ENCODE measurements around the gene RPS6KB2.

RPS6KB2 gene

DNA sequence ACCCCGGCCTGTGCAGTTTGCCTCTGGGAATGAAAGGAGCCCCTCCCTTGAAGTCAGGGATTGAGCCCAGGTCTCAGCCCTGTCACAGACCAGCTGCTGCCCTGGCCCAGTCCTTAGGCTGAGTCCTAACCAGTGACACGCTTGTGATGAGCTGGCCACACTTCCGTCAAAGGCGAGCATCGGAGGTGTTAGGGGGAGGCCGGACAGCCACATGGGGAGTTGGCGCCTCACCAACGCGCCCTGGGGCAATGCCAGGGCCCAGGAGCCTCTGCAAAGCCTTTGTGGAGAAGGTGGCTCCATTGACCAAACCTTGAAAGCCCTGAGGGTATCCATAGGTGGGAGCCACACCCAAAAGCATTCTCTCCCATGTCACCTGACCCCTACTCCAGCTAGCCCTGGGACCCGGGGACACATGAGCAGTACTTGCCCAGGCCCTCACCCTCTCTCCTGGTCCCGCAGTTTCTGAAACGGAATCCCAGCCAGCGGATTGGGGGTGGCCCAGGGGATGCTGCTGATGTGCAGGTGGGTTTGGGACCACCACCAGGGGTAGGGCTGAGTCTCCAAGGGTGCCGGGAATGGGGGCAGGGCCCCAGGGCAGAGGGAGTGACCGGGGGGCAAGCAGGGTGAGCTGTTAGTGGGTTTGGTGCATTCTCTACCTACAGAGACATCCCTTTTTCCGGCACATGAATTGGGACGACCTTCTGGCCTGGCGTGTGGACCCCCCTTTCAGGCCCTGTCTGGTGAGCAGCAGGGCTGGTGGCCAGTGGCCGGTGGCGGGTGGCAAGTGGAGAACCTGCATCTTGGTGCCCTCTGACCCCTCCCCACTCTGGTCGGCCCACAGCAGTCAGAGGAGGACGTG is 5.5 kb downstream of the RPS6KB2 start:
- no peak for DNase-seq
- Histone ChIP-seq H3K27ac (ENCODE audit: insufficient read depth in 1 of 2, low read depth in 1 of 2, low read length in 2 of 2, poor library complexity in 1 of 2, severe bottlenecking in 2 of 2) (peak overlapping the region in 1 of 2 experiments; percentile 70), H3K27me3 (replicated peaks in 2 of 5; ENCODE audit: control insufficient read depth in 4 of 5, insufficient read depth in 5 of 5, low read length in 4 of 5) (no peaks in the 10 kb centered on the region), H3K36me3 (ENCODE audit: control insufficient read depth in 4 of 4, insufficient read depth in 4 of 4, low read length in 3 of 4) (peaks cover 2 to 65% (median 35%) of the 10 kb centered on the region in 4 experiments), H3K4me1 (ENCODE audit: control extremely low read depth in 1 of 4, control insufficient read depth in 4 of 4, insufficient read depth in 4 of 4, low read length in 3 of 4) (peaks cover 3 to 65% (median 61%) of the 10 kb centered on the region in 4 experiments), H3K9me3 (ENCODE audit: control extremely low read depth in 1 of 5, control insufficient read depth in 4 of 5, insufficient read depth in 2 of 5, low read depth in 1 of 5, low read length in 4 of 5) (no peaks in the 10 kb centered on the region), H3K4me3 (ENCODE audit: control insufficient read depth in 1 of 7, extremely low read depth in 1 of 7, insufficient read depth in 4 of 7, low read depth in 2 of 7, low read length in 6 of 7) (no peak overlapping the region)
- 89% methylated on average over 14 of the region's 22 CpGs for WGBS (ENCODE audit: insufficient coverage)
- ChIA-PET CTCF (interaction anchor here (1.0 kb wide), 1 partner anchor 25 kb away, joined by 3 read pairs; no protein-coding TSS in a partner anchor), POLR2A (interaction anchor here (0.5 kb wide), 1 partner anchor 28 kb away, joined by 3 read pairs; no protein-coding TSS in a partner anchor)

GRCh38 chr11:67434395-67434881 is 6.1 kb downstream of the RPS6KB2 start:
- peak overlapping the region in 1 of 2 experiments; percentile 70 for H3K27ac ChIP-seq (ENCODE audit: insufficient read depth in 1 of 2, low read depth in 1 of 2, low read length in 2 of 2, poor library complexity in 1 of 2, severe bottlenecking in 2 of 2)
- peaks cover 1 to 65% (median 61%) of the 10 kb centered on the region in 4 experiments for H3K4me1 ChIP-seq (ENCODE audit: control extremely low read depth in 1 of 4, control insufficient read depth in 4 of 4, insufficient read depth in 4 of 4, low read length in 3 of 4)
- H3K4me3 ChIP-seq (ENCODE audit: control insufficient read depth in 1 of 7, extremely low read depth in 1 of 7, insufficient read depth in 4 of 7, low read depth in 2 of 7, low read length in 6 of 7) = peak overlapping the region in 1 of 7 experiments; percentile 20
- peaks cover 2 to 63% (median 35%) of the 10 kb centered on the region in 4 experiments for H3K36me3 ChIP-seq (ENCODE audit: control insufficient read depth in 4 of 4, insufficient read depth in 4 of 4, low read length in 3 of 4)
- no peaks in the 10 kb centered on the region for H3K9me3 ChIP-seq (ENCODE audit: control extremely low read depth in 1 of 5, control insufficient read depth in 4 of 5, insufficient read depth in 2 of 5, low read depth in 1 of 5, low read length in 4 of 5)
- DNase-seq = no peak
- POLR2A ChIA-PET = interaction anchor here (1.0 kb wide), 1 partner anchor 34 kb away, joined by 3 read pairs; no protein-coding TSS in a partner anchor
- no peaks in the 10 kb centered on the region for H3K27me3 ChIP-seq (replicated peaks in 2 of 5; ENCODE audit: control insufficient read depth in 4 of 5, insufficient read depth in 5 of 5, low read length in 4 of 5)
- CTCF ChIA-PET = no interaction called here
- 91% methylated on average over 19 of the region's 23 CpGs for WGBS (ENCODE audit: insufficient coverage)

DNA sequence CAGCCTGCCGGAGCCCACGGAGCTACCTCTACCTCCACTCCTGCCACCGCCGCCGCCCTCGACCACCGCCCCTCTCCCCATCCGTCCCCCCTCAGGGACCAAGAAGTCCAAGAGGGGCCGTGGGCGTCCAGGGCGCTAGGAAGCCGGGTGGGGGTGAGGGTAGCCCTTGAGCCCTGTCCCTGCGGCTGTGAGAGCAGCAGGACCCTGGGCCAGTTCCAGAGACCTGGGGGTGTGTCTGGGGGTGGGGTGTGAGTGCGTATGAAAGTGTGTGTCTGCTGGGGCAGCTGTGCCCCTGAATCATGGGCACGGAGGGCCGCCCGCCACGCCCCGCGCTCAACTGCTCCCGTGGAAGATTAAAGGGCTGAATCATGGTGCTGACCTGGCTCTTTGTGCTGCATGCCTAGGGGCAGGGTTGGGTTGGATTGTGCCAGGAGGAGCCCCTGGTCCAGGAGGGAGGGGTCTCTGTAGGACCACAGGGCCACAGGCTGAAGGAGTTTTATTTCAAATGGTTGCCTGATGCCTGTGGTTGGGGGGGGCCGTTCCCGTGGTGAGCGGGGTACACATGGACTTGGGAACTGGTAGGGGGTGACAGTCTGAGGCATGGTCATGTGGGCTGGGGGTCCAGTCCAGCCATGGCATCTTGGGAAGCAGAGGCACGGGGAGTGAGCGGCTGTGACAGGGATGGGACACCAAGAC is 6.9 kb downstream of the RPS6KB2 start:
- Histone ChIP-seq H3K27ac (ENCODE audit: insufficient read depth in 1 of 2, low read depth in 1 of 2, low read length in 2 of 2, poor library complexity in 1 of 2, severe bottlenecking in 2 of 2) (peak overlapping the region; percentile 25 to 70), H3K4me1 (ENCODE audit: control extremely low read depth in 1 of 4, control insufficient read depth in 4 of 4, insufficient read depth in 4 of 4, low read length in 3 of 4) (peaks cover 1 to 71% (median 66%) of the 10 kb centered on the region in 4 experiments), H3K4me3 (ENCODE audit: control insufficient read depth in 1 of 7, extremely low read depth in 1 of 7, insufficient read depth in 4 of 7, low read depth in 2 of 7, low read length in 6 of 7) (peak overlapping the region in 3 of 7 experiments; percentile 6 to 89 (median 20)), H3K27me3 (replicated peaks in 2 of 5; ENCODE audit: control insufficient read depth in 4 of 5, insufficient read depth in 5 of 5, low read length in 4 of 5) (no peaks in the 10 kb centered on the region), H3K36me3 (ENCODE audit: control insufficient read depth in 4 of 4, insufficient read depth in 4 of 4, low read length in 3 of 4) (peaks cover 2 to 67% (median 35%) of the 10 kb centered on the region in 4 experiments), H3K9me3 (ENCODE audit: control extremely low read depth in 1 of 5, control insufficient read depth in 4 of 5, insufficient read depth in 2 of 5, low read depth in 1 of 5, low read length in 4 of 5) (no peaks in the 10 kb centered on the region)
- POLR2A ChIA-PET = interaction anchor here (1.0 to 1.4 kb wide), 2 partner anchors 31 to 33 kb away, joined by 3 read pairs; partner anchors contain the start of gene TBC1D10C
- CTCF ChIA-PET = no interaction called here
- WGBS (ENCODE audit: insufficient coverage) = 82% methylated on average over 17 of the region's 26 CpGs
- DNase-seq = no peak

DNA sequence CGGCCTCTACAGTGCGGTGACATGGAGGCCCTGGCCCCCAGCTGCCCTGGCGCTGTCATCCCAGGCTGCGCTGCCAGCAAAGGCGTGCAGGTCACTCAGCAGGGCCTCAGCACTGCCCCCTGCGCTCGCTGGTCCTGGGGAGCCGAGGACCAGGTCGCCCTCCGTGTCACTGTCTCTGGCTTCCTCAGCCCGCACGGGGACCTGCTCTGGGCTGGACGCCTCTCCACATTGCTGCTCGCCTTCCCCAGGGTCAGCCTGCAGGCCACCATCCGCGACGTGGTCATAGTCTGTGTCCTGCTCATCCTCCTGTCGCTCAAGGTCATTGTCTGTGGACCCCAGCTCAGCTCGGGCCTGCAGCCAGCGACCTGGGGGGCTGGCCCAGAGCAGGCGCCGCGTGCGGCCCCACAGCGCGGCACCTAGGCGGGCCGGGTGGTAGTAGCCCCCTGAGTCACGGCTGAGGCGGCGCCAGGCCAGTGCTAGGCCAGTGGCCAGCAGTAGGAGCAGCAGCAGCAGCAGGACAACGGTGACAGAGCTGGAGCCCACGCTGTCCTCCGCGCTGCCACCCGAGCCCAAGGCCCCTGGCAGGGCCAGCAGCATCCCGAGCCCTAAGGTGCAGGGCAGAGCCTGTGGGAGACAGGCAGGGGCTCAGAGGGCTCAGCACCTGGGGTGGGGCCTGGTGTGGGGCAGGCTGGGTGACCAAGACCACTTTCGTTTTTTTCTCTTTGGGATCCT is 7.6 kb downstream of the RPS6KB2 start:
- CTCF ChIA-PET = interaction anchor here (1.3 to 2.7 kb wide), 4 partner anchors 33 to 71 kb away, joined by 3 to 19 read pairs (median 10); partner anchors contain the start of genes PPP1CA, TBC1D10C and TMEM134
- peak overlapping the region; percentile 25 to 70 for H3K27ac ChIP-seq (ENCODE audit: insufficient read depth in 1 of 2, low read depth in 1 of 2, low read length in 2 of 2, poor library complexity in 1 of 2, severe bottlenecking in 2 of 2)

GRCh38 chr11:67436459-67437081 is 8.3 kb downstream of the RPS6KB2 start:
- peak in 1 of 3 donors; percentile 45 for DNase-seq
- ChIA-PET POLR2A (interaction anchor here (0.6 to 2.2 kb wide), 10 partner anchors 9 to 84 kb away, joined by 3 to 10 read pairs (median 3); partner anchors contain the start of genes PPP1CA, RPS6KB2 and TBC1D10C), CTCF (interaction anchor here (1.3 to 2.7 kb wide), 5 partner anchors 16 to 70 kb away, joined by 3 to 19 read pairs (median 8); partner anchors contain the start of genes PPP1CA, TBC1D10C and TMEM134)
- Histone ChIP-seq H3K4me3 (ENCODE audit: control insufficient read depth in 1 of 7, extremely low read depth in 1 of 7, insufficient read depth in 4 of 7, low read depth in 2 of 7, low read length in 6 of 7) (peak overlapping the region in 6 of 7 experiments; percentile 15 to 89 (median 78)), H3K4me1 (ENCODE audit: control extremely low read depth in 1 of 4, control insufficient read depth in 4 of 4, insufficient read depth in 4 of 4, low read length in 3 of 4) (peaks cover 1 to 82% (median 75%) of the 10 kb centered on the region in 4 experiments), H3K36me3 (ENCODE audit: control insufficient read depth in 4 of 4, insufficient read depth in 4 of 4, low read length in 3 of 4) (peaks cover 2 to 70% (median 30%) of the 10 kb centered on the region in 4 experiments), H3K9me3 (ENCODE audit: control extremely low read depth in 1 of 5, control insufficient read depth in 4 of 5, insufficient read depth in 2 of 5, low read depth in 1 of 5, low read length in 4 of 5) (no peaks in the 10 kb centered on the region), H3K27me3 (replicated peaks in 2 of 5; ENCODE audit: control insufficient read depth in 4 of 5, insufficient read depth in 5 of 5, low read length in 4 of 5) (no peaks in the 10 kb centered on the region), H3K27ac (ENCODE audit: insufficient read depth in 1 of 2, low read depth in 1 of 2, low read length in 2 of 2, poor library complexity in 1 of 2, severe bottlenecking in 2 of 2) (peak overlapping the region; percentile 25 to 70)
- 0% methylated on average over 4 of the region's 6 CpGs for WGBS (ENCODE audit: insufficient coverage)

More for the DNA sequence above, 7.6 kb downstream of the RPS6KB2 start:
- POLR2A ChIA-PET = interaction anchor here (0.6 to 2.2 kb wide), 6 partner anchors 8 to 85 kb away, joined by 3 to 10 read pairs (median 4); partner anchors contain the start of genes PPP1CA, RPS6KB2 and TBC1D10C
- Histone ChIP-seq H3K4me1 (ENCODE audit: control extremely low read depth in 1 of 4, control insufficient read depth in 4 of 4, insufficient read depth in 4 of 4, low read length in 3 of 4) (peaks cover 1 to 78% (median 72%) of the 10 kb centered on the region in 4 experiments), H3K9me3 (ENCODE audit: control extremely low read depth in 1 of 5, control insufficient read depth in 4 of 5, insufficient read depth in 2 of 5, low read depth in 1 of 5, low read length in 4 of 5) (no peaks in the 10 kb centered on the region), H3K36me3 (ENCODE audit: control insufficient read depth in 4 of 4, insufficient read depth in 4 of 4, low read length in 3 of 4) (peaks cover 2 to 71% (median 33%) of the 10 kb centered on the region in 4 experiments), H3K4me3 (ENCODE audit: control insufficient read depth in 1 of 7, extremely low read depth in 1 of 7, insufficient read depth in 4 of 7, low read depth in 2 of 7, low read length in 6 of 7) (peak overlapping the region in 6 of 7 experiments; percentile 28 to 89 (median 78)), H3K27me3 (replicated peaks in 2 of 5; ENCODE audit: control insufficient read depth in 4 of 5, insufficient read depth in 5 of 5, low read length in 4 of 5) (no peaks in the 10 kb centered on the region)
- DNase-seq = no peak
- WGBS (ENCODE audit: insufficient coverage) = 91% methylated on average over 38 of the region's 38 CpGs

Measured in common myeloid progenitor, CD34-positive (primary cell).